ENCODE data around the gene CMTM4.
A peak's percentile ranks its signal among the peaks of the same experiment; 100 is the strongest.

CMTM4 gene

DNA sequence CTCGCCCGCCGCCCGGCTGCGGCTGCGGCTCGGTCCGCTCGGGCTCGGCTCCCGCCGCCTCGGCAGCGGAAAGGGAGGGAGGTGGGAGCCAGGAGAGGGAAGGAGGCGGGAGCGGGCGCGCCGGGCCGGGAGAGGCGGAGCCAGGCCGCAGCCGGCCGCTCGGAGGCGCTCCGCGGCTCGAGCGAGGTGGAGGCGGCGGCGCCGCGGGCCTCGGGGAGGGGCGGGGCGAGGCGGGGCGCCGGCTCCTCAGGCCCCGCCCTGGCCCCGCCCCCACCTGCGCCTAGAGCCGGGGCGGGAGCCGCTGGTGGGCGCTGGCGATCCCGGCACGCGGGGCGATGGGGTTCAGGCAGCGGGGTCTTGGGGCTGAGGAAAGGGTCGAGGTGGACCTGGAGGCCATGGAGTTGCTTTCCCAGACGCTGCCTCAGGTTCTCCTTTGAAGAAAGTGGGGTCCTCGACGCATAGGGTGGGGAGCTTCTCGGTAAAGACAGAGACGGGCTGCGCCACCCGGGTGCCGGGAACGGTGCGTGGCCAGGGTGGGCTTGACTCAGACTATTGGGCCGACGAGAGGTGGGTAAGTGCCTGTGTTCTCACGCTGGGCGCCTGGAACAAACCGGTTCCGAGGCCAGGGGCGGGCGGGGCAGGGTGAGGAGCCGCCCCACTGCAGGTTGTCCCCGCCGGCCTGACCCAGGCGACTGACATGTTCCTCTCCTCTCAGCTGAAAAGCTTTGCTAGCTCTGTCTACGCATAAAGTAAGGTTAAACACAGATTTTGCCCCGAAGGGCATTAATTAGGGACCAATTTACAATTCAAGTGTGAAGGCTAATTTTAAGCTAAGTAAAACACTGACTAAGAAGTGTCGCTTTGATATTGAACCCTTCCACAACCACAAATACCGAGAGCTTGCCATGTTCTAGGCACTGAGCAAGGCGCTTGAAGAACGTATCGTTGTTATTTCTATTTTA lies at the start of gene CMTM4:
Gene CMTM4 (minus strand): TSS at position 75 of the 962 bp plus-strand sequence. CDS start 218 bp downstream, outside the sequence.
- DNase-seq (ENCODE audit: low read depth in 2 of 2), result peak; percentile 18 to 72

DNA sequence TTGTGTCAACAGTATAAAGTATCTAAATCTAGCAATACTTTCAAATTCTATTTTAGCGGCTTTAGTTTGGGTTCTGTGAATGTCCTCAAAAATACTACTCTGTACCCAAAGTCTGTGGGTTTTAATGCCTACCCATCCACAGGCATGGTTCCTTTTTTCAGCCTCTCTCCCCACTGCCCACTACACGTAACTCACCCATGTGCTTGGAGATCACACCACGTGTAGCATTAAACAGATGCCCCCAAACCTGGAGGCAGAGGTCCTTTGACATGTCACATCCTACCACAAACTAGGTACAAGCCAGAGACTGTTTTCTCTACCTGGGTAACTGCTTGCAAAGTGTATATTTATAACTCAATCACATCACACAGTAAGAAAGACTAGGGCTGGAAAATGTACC lies 49.5 kb upstream of the CMTM4 start:
- DNase-seq (ENCODE audit: low read depth in 2 of 2), result no peak

DNA sequence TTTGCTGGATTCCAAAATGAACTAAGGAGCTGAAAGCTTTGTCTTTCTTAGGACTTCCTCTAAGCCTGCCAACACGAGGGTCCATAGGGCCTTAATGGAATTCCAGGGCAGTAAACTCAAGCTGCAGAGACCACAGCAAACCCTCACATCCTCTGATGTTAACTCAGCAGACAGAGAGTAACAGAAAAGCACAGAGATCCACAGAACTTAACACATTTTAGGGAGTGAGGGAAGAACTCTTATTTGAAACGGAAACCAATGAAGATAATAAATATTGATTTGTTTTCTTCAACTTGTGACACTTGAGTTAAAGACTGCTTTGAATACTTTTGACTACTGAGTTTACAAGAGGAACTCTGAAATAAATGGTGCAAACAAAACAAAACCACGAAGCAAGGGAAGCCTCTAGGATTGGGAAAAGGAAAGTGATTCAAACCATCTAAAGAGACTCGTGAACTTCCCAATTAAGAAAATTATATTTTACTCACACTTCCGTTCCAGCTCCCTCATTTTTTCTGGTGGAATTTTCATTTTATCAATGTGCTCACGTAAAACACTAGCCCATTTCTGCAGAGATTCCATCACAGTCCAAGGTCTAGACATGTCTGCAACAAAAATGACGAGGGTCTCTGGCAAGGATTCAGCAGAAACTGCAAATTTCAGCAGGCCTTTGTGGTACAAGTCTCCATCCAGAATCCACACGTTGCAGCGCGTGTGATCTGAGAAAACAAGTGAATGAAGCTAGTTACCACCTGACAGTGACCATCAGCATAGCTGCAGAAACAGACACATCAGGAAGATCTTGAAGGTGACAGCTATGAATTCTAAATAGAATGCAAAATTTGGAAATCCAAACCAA lies 45.6 kb upstream of the CMTM4 start:
- no peak for DNase-seq (ENCODE audit: low read depth in 2 of 2)

DNA sequence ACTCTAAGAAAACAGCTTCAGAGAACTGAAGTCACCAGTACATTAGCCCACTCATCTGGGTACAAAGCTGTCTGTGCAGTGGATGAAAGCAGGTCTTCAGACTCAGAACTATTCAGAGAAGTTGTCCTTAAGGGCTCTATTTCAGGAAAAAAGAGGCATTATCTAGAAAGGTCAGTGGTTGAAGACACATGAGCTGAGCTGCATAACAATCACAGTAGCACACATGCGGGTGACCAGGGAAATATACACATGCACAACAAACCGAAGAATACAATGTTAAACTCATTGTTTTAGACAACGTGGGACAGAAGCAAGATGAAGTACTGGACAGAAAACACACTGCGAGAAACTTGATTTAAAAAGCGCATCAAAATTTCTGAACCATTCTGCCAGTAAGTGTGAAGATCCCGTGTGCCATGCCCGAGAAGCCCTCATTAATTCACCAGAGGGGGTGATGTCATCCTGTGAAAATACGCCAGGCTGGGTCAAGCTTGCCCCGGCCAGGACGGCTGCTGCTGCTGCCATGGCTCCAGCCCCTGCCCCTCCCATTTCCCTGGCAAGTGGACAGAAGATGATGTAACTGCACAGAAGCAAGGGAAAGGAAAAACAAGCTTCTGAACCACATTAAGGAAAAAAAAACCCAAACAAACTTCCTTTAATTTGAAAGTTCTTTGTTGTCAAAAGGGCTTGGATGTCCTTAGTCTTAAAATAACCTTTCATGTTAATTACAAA lies 44.8 kb upstream of the CMTM4 start:
- DNase-seq (ENCODE audit: low read depth in 2 of 2), result no peak

DNA sequence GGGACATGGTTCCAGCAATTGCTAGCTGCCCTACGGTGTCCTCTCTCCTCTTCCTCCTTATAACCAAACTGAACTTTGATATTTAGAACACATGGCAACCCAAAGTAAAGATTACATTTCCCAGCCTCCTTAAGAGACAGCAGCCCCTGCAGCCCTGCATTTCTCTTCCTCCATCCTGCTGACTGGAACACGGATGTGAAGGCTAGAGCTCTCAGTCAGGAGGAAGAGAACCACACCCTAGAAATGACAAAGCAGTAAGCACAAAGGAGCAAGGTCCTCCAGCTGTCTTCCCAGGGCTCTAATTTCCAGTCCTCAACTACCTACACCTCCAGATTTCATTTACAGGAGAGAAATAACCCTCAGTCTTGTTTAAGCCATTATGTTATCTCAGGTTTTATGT lies 44.0 kb upstream of the CMTM4 start:
- no peak for DNase-seq (ENCODE audit: low read depth in 2 of 2)

DNA sequence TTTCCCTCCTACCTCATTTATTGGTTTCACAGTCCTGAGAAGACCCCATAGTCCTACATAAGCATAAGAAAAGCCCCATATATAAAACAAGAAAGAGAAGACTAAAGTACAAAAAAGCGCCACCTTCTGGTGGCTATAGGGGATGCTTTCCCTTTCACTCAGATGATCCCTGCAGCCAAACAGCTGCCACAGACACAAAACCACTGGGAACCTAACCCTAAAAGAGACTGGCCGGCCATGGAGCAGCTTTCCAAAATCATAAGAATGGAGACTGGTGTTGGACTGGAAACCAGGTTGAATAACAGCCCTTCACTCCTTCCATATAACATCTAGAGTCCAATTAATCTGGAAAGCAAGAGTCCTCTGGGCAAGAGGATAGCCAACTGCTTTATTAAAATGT lies 43.5 kb upstream of the CMTM4 start:
- DNase-seq (ENCODE audit: low read depth in 2 of 2), result no peak

DNA sequence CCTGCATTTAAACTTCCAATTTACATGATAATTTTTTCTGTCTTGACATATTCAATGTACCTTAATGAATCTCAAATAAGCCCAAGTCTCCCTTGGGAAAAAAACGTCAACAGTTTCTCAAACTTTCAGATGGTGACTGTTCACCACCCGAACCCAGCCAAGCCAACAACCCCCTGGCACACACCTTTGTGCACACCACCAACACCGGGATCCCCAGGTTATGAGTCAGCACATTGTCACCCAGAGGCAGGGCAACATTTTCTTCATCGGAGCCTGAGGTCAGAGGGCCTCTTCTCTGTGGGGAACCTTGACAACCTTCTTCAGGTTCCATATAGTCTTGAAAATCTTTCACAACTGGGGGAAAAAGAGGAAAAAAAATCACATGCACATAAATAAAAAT lies 39.3 kb upstream of the CMTM4 start:
- DNase-seq (ENCODE audit: low read depth in 2 of 2), result no peak

DNA sequence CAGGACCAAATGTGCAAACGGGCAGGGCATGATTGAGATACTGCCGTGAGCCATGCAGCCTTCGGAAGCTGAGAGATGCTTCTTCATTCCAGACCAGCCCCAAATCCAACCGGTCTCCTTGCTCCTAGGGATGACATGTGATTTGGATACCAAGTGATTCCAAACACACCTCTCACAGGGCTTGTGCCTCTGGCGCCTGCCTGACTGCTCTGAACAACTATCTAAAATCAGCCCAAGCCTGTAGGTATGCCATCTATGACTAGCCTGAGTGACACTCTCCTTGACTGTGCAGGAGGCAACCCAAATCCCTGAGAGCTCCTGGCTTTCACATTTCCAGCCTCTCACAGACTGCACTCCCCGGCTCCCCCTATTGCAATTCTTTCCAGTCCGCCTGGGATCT lies 34.6 kb upstream of the CMTM4 start:
- no peak for DNase-seq (ENCODE audit: low read depth in 2 of 2)

DNA sequence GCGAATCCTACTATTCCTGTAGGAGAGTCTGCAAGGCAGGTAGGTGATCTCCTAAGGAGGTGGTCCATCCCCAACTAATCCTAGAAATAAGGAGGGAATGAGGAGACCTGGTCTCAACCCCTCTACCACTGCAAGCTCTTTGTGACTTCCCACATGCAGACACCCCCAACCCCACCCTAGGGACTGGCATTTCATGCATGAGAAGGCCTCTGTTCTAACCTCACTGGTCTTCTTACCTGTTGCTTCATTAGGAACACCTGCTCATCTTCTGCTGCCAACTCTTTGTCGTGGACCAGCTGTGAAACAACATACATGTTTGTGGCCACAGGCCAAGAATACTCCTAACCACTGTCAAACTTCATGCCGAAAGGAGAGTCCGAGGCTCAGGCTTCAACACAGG lies 32.3 kb upstream of the CMTM4 start:
- DNase-seq (ENCODE audit: low read depth in 2 of 2), result no peak

DNA sequence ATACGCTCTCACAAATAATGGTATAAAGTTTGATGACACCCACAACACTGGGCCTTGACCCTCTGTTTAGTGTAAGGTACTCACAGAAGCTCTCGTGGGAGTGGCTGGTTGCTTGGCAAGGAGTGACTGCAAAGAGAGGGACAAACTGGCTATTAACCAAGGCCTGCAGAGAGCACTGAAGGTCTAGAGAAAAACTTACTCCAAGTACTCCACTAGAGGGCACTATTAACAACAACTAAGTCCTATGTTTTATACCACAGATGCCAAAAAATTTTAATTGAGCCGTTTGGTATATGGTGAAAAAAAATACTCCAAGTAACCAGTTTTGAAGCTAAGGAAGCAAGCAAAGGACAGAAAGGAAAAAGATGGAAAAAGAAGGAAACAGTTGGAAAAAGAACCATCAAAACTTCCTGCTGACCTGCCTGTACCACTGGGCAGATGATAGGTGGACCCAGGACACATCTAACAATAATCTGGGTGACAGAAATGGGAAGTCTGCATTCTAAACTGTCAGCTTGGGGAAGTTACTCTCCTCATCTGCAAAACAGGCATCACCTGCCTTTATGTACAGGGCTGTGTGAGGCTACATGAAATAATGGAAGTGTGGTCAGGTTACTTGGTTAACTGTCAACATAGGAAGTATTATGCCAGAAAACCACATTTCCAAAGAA lies 31.7 kb upstream of the CMTM4 start:
- no peak for DNase-seq (ENCODE audit: low read depth in 2 of 2)

DNA sequence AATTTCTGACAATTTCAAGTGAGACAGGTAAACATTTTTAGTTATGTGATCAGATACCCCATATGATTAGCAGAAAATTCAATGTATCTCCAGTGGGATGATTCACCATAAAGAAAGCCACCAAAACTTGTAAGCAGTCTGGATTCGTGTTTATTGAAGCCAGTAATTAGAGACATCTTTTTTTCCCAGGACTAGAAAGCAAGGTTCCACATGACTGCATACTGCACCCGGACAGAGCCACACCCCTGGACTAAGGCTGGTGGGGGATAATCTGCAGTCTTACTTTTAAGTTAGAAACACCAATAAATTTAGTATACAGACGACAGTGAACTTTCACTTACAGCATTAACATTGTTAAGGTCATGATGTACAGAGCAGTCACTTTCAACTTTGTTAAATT lies 24.2 kb upstream of the CMTM4 start:
- no peak for DNase-seq (ENCODE audit: low read depth in 2 of 2)

DNA sequence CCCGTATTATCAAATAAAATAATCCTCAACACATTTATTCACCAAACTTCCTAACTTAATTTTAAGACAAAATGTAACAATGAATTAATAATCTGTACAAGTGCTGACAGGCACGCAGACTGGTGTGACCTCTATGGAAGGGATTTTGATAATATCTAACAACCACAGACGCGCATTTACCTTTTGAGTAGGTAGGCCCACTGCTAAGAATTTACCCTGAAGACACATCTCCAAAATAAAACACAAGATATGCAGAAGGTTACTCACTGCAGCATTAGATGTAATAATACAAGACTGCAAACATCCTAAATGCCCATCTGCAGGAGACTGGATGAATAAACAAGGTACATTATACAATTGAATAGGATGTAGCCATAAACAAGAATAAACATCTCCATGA lies 22.7 kb upstream of the CMTM4 start:
- DNase-seq (ENCODE audit: low read depth in 2 of 2), result no peak

DNA sequence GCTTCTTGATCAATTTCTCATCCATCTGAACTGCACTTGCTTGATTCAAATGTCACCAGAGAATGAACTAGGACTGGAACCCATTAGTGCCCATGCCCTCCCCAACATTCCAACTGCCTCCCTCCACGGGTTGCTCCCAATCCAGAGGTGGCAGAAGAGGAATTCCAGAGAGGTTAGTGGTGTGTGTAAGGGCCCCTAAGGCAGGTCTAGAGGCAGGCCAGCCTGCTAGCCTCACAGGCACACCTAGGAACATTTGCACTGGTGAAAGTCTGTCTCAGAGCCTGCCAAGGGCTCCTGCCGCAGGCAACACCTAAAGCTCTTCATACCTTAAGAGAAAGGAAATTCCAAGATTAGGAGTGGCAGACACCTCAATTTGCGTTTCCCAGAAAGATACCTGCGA lies 21.2 kb upstream of the CMTM4 start:
- no peak for DNase-seq (ENCODE audit: low read depth in 2 of 2)

DNA sequence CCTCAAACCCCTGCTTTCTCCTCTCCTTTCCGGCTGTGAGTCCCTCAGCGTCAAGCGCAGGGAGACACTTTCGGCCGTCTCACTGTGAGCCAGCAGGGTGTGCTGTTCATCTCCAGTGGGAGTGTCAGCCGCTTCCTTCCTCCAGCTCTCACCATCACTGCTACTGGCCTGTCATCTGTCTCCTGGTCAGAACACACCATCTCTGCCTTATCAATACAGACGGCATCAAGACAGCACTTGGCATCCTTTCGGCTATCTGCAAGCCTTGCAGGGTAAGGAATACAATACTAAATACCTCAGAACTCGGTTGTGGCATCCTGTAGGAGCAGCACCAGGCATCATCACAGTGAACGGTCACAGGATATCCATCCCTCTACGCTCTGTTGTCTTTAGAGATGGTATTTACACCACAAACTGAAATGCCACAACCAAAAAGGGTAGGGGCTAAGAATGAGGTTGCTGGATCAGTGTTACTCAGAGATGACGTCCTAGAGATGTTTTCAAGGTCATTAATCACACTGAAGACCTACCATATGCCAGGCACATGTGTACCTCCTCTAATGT lies 20.7 kb upstream of the CMTM4 start:
- no peak for DNase-seq (ENCODE audit: low read depth in 2 of 2)

DNA sequence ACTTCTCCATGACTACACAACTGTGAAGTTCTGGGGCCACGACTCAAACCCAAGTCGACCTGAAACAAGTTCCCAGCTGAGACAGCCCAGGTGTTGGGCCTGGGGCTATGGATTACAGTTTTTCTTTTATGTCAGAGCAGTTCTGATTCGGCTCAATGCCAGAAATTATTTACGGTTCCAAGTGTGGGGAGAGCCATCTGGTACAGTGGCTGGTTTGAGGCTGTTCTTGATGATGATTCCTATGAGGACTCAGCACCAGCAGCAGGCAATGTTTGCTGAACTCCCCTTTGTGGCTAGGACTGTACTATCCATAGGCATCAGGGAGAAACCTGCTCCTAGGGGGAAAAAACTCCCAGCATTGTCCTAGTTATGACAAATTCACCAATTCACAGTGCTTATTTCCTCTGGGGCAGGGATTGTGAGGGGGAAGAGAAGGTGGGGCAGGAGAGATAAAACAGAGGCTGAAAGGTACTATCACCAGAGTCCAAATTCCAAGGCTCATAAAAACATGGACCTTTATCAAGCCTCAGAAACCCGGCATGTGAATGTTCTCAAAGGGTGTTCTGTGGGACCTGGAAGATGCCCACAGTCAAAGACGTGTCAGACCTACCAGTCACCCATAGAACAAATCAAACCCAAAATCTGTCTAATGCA lies 18.2 kb upstream of the CMTM4 start:
- no peak for DNase-seq (ENCODE audit: low read depth in 2 of 2)

DNA sequence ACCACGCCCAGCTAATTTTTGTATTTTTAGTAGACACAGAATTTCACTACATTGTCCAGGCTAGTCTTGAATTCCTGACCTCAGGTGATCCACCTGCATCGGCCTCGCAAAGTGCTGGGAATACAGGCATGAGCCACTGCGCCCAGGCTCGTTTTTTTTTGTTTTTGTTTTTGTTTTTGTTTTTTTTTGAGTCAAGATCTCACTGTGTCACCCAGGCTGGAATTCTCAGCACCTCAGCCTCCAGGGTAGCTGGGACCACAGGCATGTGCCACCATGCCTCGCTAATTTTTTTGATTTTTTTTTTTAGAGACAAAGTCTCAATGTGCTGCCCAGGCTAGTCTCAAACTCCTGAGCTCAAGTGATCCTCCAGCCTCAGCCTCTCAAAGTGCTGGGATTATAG lies 17.5 kb upstream of the CMTM4 start:
- DNase-seq (ENCODE audit: low read depth in 2 of 2), result no peak

DNA sequence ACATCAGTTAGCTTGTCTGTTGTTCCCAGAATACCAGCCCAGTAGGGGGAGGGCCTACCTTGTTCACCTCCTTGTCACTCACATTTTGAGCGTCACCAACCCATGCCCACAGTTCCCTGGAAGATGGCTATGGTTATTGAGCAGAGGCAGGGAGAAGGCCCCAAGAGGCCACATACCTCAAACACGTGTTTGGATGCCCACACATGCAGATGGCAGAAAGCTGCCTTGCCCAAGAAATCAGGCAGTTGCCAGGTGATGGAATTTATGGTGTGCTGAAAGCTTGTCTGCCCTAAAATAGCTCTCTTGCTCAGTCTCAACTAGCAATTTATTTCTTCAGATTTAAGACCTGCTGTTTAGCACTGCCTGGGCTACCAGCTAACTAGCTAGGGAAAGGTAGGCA lies 16.5 kb upstream of the CMTM4 start:
- no peak for DNase-seq (ENCODE audit: low read depth in 2 of 2)

DNA sequence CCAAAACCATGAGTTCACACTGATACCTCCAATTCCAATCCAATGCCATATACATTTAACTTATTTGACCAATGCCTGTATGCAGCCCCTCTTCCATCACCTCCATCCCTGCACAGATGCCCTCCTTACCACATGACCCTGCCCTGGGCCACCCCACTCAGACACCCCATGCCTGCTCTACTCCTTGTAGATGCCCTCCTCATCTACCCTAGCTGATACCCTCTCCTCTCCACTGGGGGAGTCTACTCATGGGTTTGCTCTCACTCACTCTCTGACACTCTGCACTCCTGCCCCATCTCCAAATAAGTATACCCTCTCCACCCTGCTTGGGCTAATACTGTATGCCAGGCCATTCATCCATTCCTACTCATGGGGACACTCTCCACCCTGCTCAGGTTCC lies 16.0 kb upstream of the CMTM4 start:
- no peak for DNase-seq (ENCODE audit: low read depth in 2 of 2)

DNA sequence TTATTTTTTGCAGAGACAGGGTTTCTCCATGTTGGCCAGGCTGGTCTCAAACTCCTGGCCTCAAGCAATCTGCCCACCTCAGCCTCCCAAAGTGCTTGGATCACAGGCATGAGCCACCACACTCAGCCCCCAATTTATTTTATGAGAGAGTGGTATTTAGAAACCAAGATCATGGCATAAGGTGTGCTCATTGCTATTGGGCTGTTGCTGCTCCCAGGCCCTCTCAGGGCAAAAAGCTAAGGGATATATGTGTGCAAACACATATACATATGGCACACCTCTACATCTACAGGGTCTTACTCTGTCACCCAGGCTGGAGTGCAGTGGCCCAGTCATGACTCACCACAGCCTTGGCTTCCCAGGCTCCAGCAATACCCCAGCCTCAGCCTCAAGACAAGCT lies 15.0 kb upstream of the CMTM4 start:
- no peak for DNase-seq (ENCODE audit: low read depth in 2 of 2)

DNA sequence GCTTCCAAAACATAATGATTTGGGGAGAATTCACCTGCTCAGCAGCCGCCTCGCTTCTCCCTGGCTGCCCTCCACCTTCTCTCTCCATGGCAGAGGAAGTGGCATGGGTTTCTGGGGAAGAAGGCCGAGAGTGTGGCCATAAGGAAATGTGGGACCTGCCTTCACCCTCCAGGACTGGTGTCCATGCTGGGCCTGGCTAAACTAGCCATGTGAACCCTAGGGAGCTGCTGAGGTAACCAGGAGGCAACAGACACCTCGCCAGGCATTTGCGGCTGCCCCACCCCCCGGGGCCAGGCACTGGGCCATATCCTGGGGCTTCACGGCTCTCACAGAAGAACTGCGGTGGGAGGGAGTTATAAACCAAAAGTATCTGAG lies 9.9 kb upstream of the CMTM4 start:
- DNase-seq (ENCODE audit: low read depth in 2 of 2), result no peak
